Measurements from ENCODE around the gene SCGB1C2.

SCGB1C2 gene

DNA sequence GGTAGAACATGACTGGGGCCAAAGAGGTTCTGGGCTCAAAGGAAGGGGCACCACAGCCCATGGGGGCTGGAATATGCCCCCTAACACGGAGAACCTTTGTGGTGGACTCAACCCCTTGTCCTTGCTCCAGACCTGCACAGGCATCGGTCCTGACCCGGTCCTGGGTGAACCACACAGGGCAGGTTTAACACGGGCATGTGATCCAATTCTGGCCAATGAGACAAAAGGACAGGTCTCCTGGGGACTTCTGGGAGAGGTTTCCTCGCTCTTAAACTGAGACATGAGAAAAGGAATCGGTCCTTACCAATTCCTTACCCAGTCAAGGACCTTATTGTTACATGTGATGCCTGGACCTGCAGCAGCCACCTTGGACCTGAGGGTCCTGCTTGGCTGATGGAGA is 40.4 kb downstream of the SCGB1C2 start:
- Histone ChIP-seq H3K27ac (replicated peaks) (no peak overlapping the region), H3K27me3 (ENCODE audit: insufficient read depth, poor library complexity, severe bottlenecking) (peaks cover 3% of the 10 kb centered on the region), H3K4me3 (replicated peaks; ENCODE audit: insufficient read depth, low read length) (no peak overlapping the region)
- TF ChIP-seq SPI1 (IDR thresholded peaks at IDR 0.05; ENCODE audit: borderline replicate concordance, low read depth) (no peak), POLR2AphosphoS5 (IDR thresholded peaks at IDR 0.05; ENCODE audit: low read depth) (no peak), GABPA (IDR thresholded peaks at IDR 0.05; ENCODE audit: low read depth) (no peak)
- TF ChIP-seq, protein P1, sequence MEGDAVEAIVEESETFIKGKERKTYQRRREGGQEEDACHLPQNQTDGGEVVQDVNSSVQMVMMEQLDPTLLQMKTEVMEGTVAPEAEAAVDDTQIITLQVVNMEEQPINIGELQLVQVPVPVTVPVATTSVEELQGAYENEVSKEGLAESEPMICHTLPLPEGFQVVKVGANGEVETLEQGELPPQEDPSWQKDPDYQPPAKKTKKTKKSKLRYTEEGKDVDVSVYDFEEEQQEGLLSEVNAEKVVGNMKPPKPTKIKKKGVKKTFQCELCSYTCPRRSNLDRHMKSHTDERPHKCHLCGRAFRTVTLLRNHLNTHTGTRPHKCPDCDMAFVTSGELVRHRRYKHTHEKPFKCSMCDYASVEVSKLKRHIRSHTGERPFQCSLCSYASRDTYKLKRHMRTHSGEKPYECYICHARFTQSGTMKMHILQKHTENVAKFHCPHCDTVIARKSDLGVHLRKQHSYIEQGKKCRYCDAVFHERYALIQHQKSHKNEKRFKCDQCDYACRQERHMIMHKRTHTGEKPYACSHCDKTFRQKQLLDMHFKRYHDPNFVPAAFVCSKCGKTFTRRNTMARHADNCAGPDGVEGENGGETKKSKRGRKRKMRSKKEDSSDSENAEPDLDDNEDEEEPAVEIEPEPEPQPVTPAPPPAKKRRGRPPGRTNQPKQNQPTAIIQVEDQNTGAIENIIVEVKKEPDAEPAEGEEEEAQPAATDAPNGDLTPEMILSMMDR (IDR thresholded peaks at IDR 0.05; ENCODE audit: insufficient read depth, low read length), result no peak
- TF ChIP-seq, protein P2, sequence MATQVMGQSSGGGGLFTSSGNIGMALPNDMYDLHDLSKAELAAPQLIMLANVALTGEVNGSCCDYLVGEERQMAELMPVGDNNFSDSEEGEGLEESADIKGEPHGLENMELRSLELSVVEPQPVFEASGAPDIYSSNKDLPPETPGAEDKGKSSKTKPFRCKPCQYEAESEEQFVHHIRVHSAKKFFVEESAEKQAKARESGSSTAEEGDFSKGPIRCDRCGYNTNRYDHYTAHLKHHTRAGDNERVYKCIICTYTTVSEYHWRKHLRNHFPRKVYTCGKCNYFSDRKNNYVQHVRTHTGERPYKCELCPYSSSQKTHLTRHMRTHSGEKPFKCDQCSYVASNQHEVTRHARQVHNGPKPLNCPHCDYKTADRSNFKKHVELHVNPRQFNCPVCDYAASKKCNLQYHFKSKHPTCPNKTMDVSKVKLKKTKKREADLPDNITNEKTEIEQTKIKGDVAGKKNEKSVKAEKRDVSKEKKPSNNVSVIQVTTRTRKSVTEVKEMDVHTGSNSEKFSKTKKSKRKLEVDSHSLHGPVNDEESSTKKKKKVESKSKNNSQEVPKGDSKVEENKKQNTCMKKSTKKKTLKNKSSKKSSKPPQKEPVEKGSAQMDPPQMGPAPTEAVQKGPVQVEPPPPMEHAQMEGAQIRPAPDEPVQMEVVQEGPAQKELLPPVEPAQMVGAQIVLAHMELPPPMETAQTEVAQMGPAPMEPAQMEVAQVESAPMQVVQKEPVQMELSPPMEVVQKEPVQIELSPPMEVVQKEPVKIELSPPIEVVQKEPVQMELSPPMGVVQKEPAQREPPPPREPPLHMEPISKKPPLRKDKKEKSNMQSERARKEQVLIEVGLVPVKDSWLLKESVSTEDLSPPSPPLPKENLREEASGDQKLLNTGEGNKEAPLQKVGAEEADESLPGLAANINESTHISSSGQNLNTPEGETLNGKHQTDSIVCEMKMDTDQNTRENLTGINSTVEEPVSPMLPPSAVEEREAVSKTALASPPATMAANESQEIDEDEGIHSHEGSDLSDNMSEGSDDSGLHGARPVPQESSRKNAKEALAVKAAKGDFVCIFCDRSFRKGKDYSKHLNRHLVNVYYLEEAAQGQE (IDR thresholded peaks at IDR 0.05; ENCODE audit: insufficient replicate concordance, low read depth), result no peak
- no peak for DNase-seq (ENCODE audit: low read depth in 1 of 2, low spot score in 1 of 2)

DNA sequence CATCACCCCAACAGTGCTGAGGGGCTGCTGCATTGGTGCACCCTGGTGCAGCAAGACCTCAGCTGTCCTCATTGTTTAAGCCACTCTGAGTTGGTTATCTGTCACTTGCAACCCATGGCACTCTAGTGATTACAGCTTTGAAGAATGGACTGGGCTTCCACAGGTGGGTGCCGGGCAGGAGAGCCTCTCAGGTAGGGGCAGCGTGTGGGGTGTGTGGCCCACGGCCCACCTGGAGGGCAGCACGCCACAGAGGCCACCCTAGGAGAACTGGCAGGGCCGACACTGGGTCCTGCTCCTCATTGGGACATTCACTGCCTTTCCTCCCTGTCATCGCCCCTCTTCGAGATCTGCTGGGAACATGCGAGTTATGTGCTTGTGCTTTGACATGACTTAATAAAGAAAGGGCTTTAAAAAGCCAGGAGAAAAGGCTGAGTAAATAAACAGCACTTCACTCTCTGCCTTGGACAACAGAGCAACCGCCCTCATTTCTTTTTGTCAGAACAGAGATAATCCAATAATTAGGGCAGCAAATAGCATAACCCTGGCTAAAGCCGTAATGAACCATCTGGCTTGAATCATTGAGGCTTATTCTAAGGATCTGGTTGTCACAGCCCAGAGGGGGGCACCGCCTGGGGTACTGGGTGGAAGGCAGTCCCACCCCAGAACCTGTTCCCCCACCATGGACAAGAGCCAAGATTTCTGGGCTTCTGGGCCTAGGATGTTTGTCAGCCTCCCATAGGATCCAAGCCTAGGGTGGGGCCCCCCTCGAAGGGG is 41.1 kb downstream of the SCGB1C2 start:
- Histone ChIP-seq H3K27me3 (ENCODE audit: insufficient read depth, poor library complexity, severe bottlenecking) (peaks cover 3% of the 10 kb centered on the region), H3K27ac (replicated peaks) (no peak overlapping the region), H3K4me3 (replicated peaks; ENCODE audit: insufficient read depth, low read length) (no peak overlapping the region)
- no peak for DNase-seq (ENCODE audit: low read depth in 1 of 2, low spot score in 1 of 2)
- TF ChIP-seq GABPA (IDR thresholded peaks at IDR 0.05; ENCODE audit: low read depth) (no peak), POLR2AphosphoS5 (IDR thresholded peaks at IDR 0.05; ENCODE audit: low read depth) (no peak), SPI1 (IDR thresholded peaks at IDR 0.05; ENCODE audit: borderline replicate concordance, low read depth) (no peak)
- TF ChIP-seq, protein P1 (IDR thresholded peaks at IDR 0.05; ENCODE audit: insufficient read depth, low read length), result no peak

DNA sequence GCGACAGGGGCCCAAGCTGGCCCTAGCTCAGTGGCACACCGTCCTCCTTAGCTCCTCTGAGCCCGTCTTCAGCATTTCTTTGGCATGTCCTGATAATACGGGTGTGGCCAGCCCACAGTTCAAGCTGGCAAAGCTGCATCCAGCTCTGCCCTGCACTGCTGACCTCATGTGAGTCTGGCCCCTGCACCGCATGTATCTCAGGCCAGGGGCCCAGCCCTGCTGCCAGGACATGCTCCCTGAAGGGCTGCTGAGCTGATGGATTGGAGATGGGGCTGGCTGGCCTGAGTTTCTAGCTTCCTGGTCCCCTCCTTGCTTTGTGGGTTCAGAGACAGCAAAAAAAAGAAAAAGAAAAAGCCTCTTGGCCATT is 41.7 kb downstream of the SCGB1C2 start:
- Histone ChIP-seq H3K27ac (replicated peaks) (no peak overlapping the region), H3K4me3 (replicated peaks; ENCODE audit: insufficient read depth, low read length) (no peak overlapping the region), H3K27me3 (ENCODE audit: insufficient read depth, poor library complexity, severe bottlenecking) (peaks cover 3% of the 10 kb centered on the region)
- TF ChIP-seq, protein P1 (IDR thresholded peaks at IDR 0.05; ENCODE audit: insufficient read depth, low read length), result no peak
- TF ChIP-seq, protein P2 (IDR thresholded peaks at IDR 0.05; ENCODE audit: insufficient replicate concordance, low read depth), result no peak
- no peak for TF ChIP-seq SPI1 (IDR thresholded peaks at IDR 0.05; ENCODE audit: borderline replicate concordance, low read depth)
- no peak for TF ChIP-seq POLR2AphosphoS5 (IDR thresholded peaks at IDR 0.05; ENCODE audit: low read depth)
- TF ChIP-seq GABPA (IDR thresholded peaks at IDR 0.05; ENCODE audit: low read depth), result no peak
- no peak for DNase-seq (ENCODE audit: low read depth in 1 of 2, low spot score in 1 of 2)

Measured in HL-60 (cell line).